HepG2 (cell line): ENCODE measurements around the gene THRB. TPM values are rescaled to one million over a fixed set of nuclear protein-coding genes. Genes with fewer than 3 reads are reported as not detected.
A peak's percentile ranks its signal among the peaks of the same experiment; 100 is the strongest.

Experiments used
- CHD4 ChIP-seq: fragments of 200-600 bp; sonication (generic); IDR thresholded peaks from 2 replicates; pipeline ENCODE4 v1.7.0; 2017; ENCODE audit warnings: mild to moderate bottlenecking, low read length, borderline replicate concordance
- CSRNP1 ChIP-seq: sonication (generic); formaldehyde crosslinking; IDR thresholded peaks from 2 replicates; pipeline ENCODE4 v1.8.1; 2023; ENCODE audit warnings: mild to moderate bottlenecking, missing genetic modification reagents
- DMAP1 ChIP-seq: IDR thresholded peaks from 2 replicates; pipeline ENCODE4 v1.6.1; 2016
- ERF ChIP-seq: IDR thresholded peaks from 2 replicates; pipeline ENCODE4 v1.6.1; 2018; ENCODE audit warnings: missing biosample characterization, missing genetic modification reagents
- HIC2 ChIP-seq: sonication (generic); formaldehyde crosslinking; IDR thresholded peaks from 2 replicates; pipeline ENCODE4 v1.9.0; 2022; ENCODE audit warnings: low read depth, missing genetic modification reagents
- HMGXB4 ChIP-seq, 2 experiments: sonication (generic) in 1 of 2; formaldehyde crosslinking in 1 of 2; IDR thresholded peaks; 2 replicates each; pipeline versions ENCODE4 v1.4.0 to v1.6.1; 2018 to 2020; ENCODE audit warnings: missing genetic modification reagents in 2 of 2, borderline replicate concordance in 1 of 2, low read depth in 1 of 2, mild to moderate bottlenecking in 1 of 2, missing biosample characterization in 1 of 2
- HNRNPL ChIP-seq: fragments of 200-400 bp; formaldehyde crosslinking; IDR thresholded peaks from 2 replicates; pipeline ENCODE4 v1.6.1; 2017; ENCODE audit warnings: mild to moderate bottlenecking, low read depth, low read length
- IKZF1 ChIP-seq: fragments of 450-650 bp; IDR thresholded peaks from 2 replicates; pipeline ENCODE4 v1.7.1; 2016
- ONECUT2 ChIP-seq: sonication (generic); formaldehyde crosslinking; IDR thresholded peaks from 2 replicates; pipeline ENCODE4 v1.4.0; 2020; ENCODE audit warnings: missing genetic modification reagents
- PCBP1 ChIP-seq: fragments of 200-400 bp; formaldehyde crosslinking; IDR thresholded peaks from 2 replicates; pipeline ENCODE4 v1.6.1; 2017; ENCODE audit warnings: mild to moderate bottlenecking, low read depth, low read length, borderline replicate concordance
- PHF21A ChIP-seq: sonication (generic); formaldehyde crosslinking; IDR thresholded peaks from 2 replicates; pipeline ENCODE4 v1.5.0; 2020; ENCODE audit warnings: mild to moderate bottlenecking, missing genetic modification reagents
- TCF7L2 ChIP-seq: IDR thresholded peaks from 2 replicates; pipeline ENCODE4 v1.6.1; 2011; ENCODE audit warnings: mild to moderate bottlenecking, low read depth, low read length, moderate library complexity
- THAP9 ChIP-seq: sonication (generic); formaldehyde crosslinking; IDR thresholded peaks from 2 replicates; pipeline ENCODE4; 2020; ENCODE audit warnings: missing genetic modification reagents, mild to moderate bottlenecking, borderline replicate concordance
- TMF1 ChIP-seq: sonication (generic); formaldehyde crosslinking; IDR thresholded peaks from 2 replicates; pipeline ENCODE4 v1.8.1; 2022; ENCODE audit warnings: low read depth, missing genetic modification reagents
- ZBTB8A ChIP-seq: sonication (generic); formaldehyde crosslinking; IDR thresholded peaks from 2 replicates; pipeline ENCODE4 v1.4.0; 2020; ENCODE audit warnings: mild to moderate bottlenecking, low read depth, missing genetic modification reagents, borderline replicate concordance
- ZGPAT ChIP-seq: IDR thresholded peaks from 2 replicates; pipeline ENCODE4 v1.6.1; 2016; ENCODE audit warnings: mild to moderate bottlenecking
- ZNF350 ChIP-seq: sonication (generic); formaldehyde crosslinking; IDR thresholded peaks from 2 replicates; pipeline ENCODE4 v1.4.0; 2020; ENCODE audit warnings: mild to moderate bottlenecking, low read depth, missing genetic modification reagents, borderline replicate concordance
- ZNF552 ChIP-seq: sonication (generic); formaldehyde crosslinking; IDR thresholded peaks from 2 replicates; pipeline ENCODE4 v1.9.0; 2022; ENCODE audit warnings: missing genetic modification reagents, mild to moderate bottlenecking, borderline replicate concordance
- polyA plus RNA-seq, 8 experiments: library from polyadenylated mRNA; depleted of rRNA in 3 of 8; stranded (reverse) in 7 of 8; unstranded in 1 of 8; fragments of >200 nt; fragmentation: Illumina TruSeq in 4 of 8; extraction: Trizol in 4 of 8; gene quantifications; 2 replicates each; pipeline versions ENCODE4 v1.2.1 to v1.2.3, GENCODE V29; 2011 to 2016; ENCODE audit warnings: low read depth in 4 of 8, missing spikeins in 1 of 8, mixed read lengths in 1 of 8; ENCODE audit not compliant: insufficient read depth in 1 of 8
- total RNA-seq, 5 experiments: library from RNA; depleted of rRNA; stranded (reverse); fragments of >200 nt; fragmentation: Illumina TruSeq; extraction: Trizol; gene quantifications; 2 replicates each; pipeline ENCODE4 v1.2.3, GENCODE V29; 2016; ENCODE audit warnings: low read depth in 1 of 5

The THRB gene
- total and polyA plus RNA-seq, 2 of the 13 experiments (the other 11 are each of a cell fraction or from before 2014, with no cell fraction given): 4.7 to 22.7 TPM

- TF ChIP-seq HMGXB4 (CRISPR knock-in tag; IDR thresholded peaks at IDR 0.05; ENCODE audit: borderline replicate concordance in 1 of 2, low read depth in 1 of 2) (peak; percentile 57 to 80), ZNF350 (peak; percentile 64; the same call in 1 of the 2 replicates), CHD4 (no peak; the same call in 1 of the 2 replicates), TMF1 (CRISPR knock-in tag) (no peak), THAP9 (CRISPR knock-in tag) (no peak), CSRNP1 (0 out of 2 replicates have a peak, but pooled peaks have one; percentile 20), IKZF1 (no peak), ERF (CRISPR knock-in tag) (0 out of 2 replicates have a peak, but pooled peaks have one; percentile 38), ONECUT2 (CRISPR knock-in tag) (peak; percentile 70; the same call in 1 of the 2 replicates), TCF7L2 (no peak), ZBTB8A (no peak), HIC2 (CRISPR knock-in tag) (no peak), PCBP1 (no peak), ZNF552 (no peak; the same call in 1 of the 2 replicates), PHF21A (peak; percentile 98), ZGPAT (CRISPR knock-in tag) (peak; percentile 85), DMAP1 (CRISPR knock-in tag) (peak; percentile 76; the same call in 1 of the 2 replicates), HNRNPL (no peak)
Measured at GRCh38 chr3:24451461-24452099, 43.1 kb downstream of the THRB start (continued).
